Measurements from ENCODE around the gene RNF115. TPM values are rescaled to one million over a fixed set of nuclear protein-coding genes. Genes with fewer than 3 reads are reported as not detected.
A peak's percentile ranks its signal among the peaks of the same experiment; 100 is the strongest.
"Not testable (repeated sequence)": the region's sequence is repeated elsewhere in the genome, so short reads cannot be mapped to it uniquely, and the experiment has no call there.

RNF115 gene
- total and polyA plus RNA-seq, 12 donors, result 8.3 to 19.2 (median 12.4) TPM

GRCh38 chr1:145729196-145729595, 94.7 kb downstream of the RNF115 start:
- no peak for DNase-seq
- Histone ChIP-seq H3K27ac (no peak overlapping the region), H3K4me1 (replicated peaks in 1 of 2) (peaks cover 4 to 7% of the 10 kb centered on the region in 2 donors), H3K4me3 (no peak overlapping the region), H3K27me3 (no peaks in the 10 kb centered on the region), H3K36me3 (replicated peaks in 1 of 2) (no peaks in the 10 kb centered on the region), H3K9me3 (replicated peaks in 1 of 3) (no peaks in the 10 kb centered on the region)
- intact Hi-C loops (cut with DNase I), result no loop called here
- no peak for TF ChIP-seq POLR2A (IDR thresholded peaks at IDR 0.05)
- no peak for TF ChIP-seq CTCF (IDR thresholded peaks at IDR 0.05)
- whole genome bisulfite sequencing, 4 donors, result 64 to 83% (median 73%) methylated on average over 5 of the region's 5 CpGs

GRCh38 chr1:145726193-145726592, 97.7 kb downstream of the RNF115 start:
- intact Hi-C loops (cut with DNase I); H3K27ac ChIP-seq; H3K4me3 ChIP-seq; H3K27me3 ChIP-seq; H3K9me3 ChIP-seq (replicated peaks in 1 of 3); H3K36me3 ChIP-seq (replicated peaks in 1 of 2); DNase-seq: not testable (repeated sequence)
- H3K4me1 ChIP-seq (replicated peaks in 1 of 2), result peaks cover 4 to 12% of the 10 kb centered on the region in 2 donors
- WGBS, 4 donors, result 93 to 97% (median 95%) methylated on average over 5 of the region's 5 CpGs

GRCh38 chr1:145720878-145721671, 102.8 kb downstream of the RNF115 start:
- Histone ChIP-seq H3K4me1 (replicated peaks in 1 of 2) (peaks cover 0 to 11% of the 10 kb centered on the region in 2 donors), H3K9me3 (replicated peaks in 1 of 3) (no peaks in the 10 kb centered on the region), H3K27me3 (no peaks in the 10 kb centered on the region), H3K27ac (no peak overlapping the region), H3K4me3 (peak overlapping the region in 1 of 4 donors; percentile 47), H3K36me3 (replicated peaks in 1 of 2) (no peaks in the 10 kb centered on the region)
- peak; percentile 52 to 84 (median 76) for DNase-seq
- intact Hi-C loops (cut with DNase I), result no loop called here
- 4 to 15% (median 14%) methylated on average over 23 to 47 of the region's 47 CpGs for WGBS, 4 donors
- TF ChIP-seq POLR2A (IDR thresholded peaks at IDR 0.05) (no peak), CTCF (IDR thresholded peaks at IDR 0.05) (peak; percentile 75 to 97 (median 90))

- intact Hi-C loops (cut with DNase I), result no loop called here
- Histone ChIP-seq H3K27me3 (no peaks in the 10 kb centered on the region), H3K36me3 (replicated peaks in 1 of 2) (no peaks in the 10 kb centered on the region), H3K9me3 (replicated peaks in 1 of 3) (no peaks in the 10 kb centered on the region), H3K4me1 (replicated peaks in 1 of 2) (peaks cover 0 to 11% of the 10 kb centered on the region in 2 donors), H3K27ac (no peak overlapping the region), H3K4me3 (no peak overlapping the region)
- 44 to 53% (median 52%) methylated on average over 4 to 5 of the region's 5 CpGs for WGBS, 4 donors
- no peak for TF ChIP-seq CTCF (IDR thresholded peaks at IDR 0.05)
- no peak for TF ChIP-seq POLR2A (IDR thresholded peaks at IDR 0.05)
- no peak for DNase-seq
Measured at GRCh38 chr1:145720556-145720877, 103.4 kb downstream of the RNF115 start.
